LNCaP clone FGC (cell line): Measurements from ENCODE around the gene NRF1.
"Not testable (repeated sequence)": the region's sequence is repeated elsewhere in the genome, so short reads cannot be mapped to it uniquely, and the experiment has no call there.

ENCODE experiments used
- DNase-seq: peaks from one replicate; pipeline ENCODE4 v3.0.0-alpha.2; 2011; ENCODE audit warnings: low read depth
- H3K4me3 ChIP-seq: 2 replicates; pipeline ENCODE4 v1.5.1; 2011; ENCODE audit warnings: mild to moderate bottlenecking, low read depth, low read length, control low read depth
- TF ChIP-seq, protein P1 (sequence below): IDR thresholded peaks from 2 replicates; pipeline ENCODE4 v1.5.1; 2012; ENCODE audit warnings: mild to moderate bottlenecking; ENCODE audit not compliant: control insufficient read depth, insufficient read depth; ENCODE audit errors: extremely low read depth

Gene NRF1

DNA sequence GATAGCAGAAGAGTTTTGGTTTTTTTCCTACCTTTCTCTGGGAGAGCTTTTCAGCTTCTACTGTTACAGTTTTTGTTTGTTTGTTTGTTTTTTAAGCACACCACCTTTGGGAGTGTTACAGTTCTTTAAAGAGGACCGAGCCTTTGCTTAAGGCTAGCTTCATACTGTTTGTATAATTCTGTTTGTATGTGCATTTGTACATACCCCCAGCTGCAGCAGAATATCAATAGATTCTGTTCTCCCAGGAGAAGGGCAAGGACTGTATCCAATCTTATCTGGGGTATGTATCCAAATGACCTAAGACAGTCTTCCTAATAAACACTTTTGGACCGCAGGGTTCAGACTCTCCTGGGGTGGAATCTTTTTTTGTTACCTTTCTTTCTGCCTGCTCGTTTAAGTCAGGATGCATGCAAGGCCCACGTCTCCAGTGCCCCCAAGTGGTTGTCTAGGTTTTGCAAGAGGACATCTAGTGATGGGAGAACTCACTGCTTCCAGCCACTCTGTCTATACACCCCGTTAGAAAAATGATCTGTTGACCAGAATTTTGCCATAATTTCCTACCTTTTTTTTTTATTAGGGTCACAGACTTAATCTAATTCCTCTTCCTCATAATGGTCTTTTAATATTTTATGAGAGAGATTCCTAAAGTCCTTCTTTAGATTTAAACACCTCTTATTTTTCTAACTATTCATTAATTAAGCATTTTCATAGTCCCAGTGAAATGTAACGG, 23.9 kb downstream of the NRF1 start:
- no peak overlapping the region for H3K4me3 ChIP-seq
- DNase-seq, result no peak
- TF ChIP-seq, protein P1, sequence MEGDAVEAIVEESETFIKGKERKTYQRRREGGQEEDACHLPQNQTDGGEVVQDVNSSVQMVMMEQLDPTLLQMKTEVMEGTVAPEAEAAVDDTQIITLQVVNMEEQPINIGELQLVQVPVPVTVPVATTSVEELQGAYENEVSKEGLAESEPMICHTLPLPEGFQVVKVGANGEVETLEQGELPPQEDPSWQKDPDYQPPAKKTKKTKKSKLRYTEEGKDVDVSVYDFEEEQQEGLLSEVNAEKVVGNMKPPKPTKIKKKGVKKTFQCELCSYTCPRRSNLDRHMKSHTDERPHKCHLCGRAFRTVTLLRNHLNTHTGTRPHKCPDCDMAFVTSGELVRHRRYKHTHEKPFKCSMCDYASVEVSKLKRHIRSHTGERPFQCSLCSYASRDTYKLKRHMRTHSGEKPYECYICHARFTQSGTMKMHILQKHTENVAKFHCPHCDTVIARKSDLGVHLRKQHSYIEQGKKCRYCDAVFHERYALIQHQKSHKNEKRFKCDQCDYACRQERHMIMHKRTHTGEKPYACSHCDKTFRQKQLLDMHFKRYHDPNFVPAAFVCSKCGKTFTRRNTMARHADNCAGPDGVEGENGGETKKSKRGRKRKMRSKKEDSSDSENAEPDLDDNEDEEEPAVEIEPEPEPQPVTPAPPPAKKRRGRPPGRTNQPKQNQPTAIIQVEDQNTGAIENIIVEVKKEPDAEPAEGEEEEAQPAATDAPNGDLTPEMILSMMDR, result peak; percentile 83

DNA sequence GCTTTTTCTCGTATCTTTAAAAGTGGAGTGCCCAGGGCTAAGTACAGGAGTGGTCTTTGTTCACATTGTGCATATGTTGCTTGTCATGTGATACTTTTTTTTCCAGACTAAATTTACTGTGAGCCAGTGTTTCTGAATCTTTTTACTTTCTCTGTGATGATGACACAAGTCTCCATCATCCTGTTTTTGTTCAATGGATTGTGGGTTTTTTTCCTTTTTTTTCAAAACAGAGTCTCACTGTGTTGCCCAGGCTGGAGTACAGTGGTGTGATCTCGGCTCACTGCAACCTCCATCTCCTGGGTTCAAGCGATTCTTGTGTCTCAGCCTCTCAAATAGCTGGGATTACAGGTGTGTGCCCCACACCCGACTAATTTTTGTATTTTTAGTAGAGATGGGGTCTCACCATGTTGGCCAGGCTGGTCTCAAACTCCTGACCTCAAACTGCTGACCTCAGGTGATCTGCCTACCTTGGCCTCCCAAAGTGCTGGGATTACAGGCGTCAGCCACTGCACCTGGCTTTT, 24.6 kb downstream of the NRF1 start:
- H3K4me3 ChIP-seq, DNase-seq: not testable (repeated sequence)

DNA sequence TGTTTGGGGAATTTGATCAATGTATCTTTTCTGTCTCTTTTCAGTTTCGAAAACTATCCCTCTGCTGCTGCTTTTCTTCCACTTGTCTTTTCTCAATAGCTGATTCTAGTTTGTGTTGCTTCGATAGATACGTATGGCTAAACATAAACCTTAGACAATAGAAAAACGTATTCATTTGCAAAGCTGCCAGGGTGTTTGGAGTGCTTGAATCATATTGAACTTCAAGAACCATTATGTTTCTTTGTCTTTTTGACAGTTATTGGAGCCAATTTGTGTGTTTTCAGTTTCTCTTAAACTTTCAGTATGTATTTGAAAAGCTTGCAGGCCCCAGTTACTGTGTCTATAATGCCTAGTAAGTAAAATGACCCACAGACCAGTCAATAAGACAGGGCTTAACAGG, 25.1 kb downstream of the NRF1 start:
- TF ChIP-seq, protein P1, result no peak
- no peak overlapping the region for H3K4me3 ChIP-seq
- DNase-seq, result no peak

DNA sequence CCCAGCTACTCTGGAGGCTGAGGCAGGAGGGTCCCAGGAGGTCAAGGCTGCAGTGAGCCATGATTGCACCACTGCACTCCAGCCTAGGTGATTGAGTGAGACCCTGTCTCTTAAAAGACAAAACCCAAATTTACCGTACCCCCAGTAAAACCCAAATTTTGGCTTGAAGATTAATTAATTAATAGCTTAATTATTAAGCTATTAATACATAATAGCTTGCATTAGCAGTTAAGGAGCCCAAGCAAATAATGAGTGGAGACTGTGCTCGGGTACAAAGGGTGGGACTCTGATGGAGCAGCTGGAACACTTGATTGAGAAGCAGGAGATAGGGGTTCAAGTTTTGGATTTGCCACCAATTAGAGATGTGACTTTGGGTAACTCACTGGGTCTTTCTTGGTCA, 28.9 kb downstream of the NRF1 start:
- no peak overlapping the region for H3K4me3 ChIP-seq
- DNase-seq, result no peak
- TF ChIP-seq, protein P1, result no peak

DNA sequence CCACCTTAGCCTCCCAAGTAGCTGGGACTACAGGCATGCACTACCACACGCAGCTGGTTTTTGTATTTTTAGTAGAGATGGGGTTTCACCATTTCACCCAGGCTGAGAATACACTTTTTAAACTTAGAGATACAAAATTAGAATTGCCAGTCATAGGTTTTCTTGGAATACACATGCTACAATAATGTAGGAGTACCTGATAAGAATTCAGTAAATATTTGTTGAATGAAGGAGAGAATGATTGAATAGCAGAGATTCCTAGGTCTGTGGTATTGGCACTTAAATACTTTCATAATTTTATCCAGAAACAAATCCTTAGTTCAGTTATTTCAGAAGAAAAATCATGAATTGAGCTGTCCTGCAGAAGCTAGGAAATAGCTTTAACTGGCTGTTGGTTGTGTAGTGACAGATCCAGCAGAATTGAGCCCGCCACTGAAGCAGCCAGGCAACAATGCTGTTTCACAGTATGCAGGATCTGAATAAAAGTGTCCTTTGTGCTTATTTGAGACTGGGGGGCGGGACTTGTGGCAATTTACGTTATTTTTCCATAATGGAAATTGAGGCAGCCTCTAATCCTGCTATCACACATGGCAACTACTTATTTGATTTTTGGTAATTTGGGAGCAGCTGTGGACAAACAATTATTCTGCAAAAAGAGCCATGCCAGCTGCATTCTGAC, 31.5 kb downstream of the NRF1 start:
- no peak overlapping the region for H3K4me3 ChIP-seq
- TF ChIP-seq, protein P1, result no peak
- no peak for DNase-seq

DNA sequence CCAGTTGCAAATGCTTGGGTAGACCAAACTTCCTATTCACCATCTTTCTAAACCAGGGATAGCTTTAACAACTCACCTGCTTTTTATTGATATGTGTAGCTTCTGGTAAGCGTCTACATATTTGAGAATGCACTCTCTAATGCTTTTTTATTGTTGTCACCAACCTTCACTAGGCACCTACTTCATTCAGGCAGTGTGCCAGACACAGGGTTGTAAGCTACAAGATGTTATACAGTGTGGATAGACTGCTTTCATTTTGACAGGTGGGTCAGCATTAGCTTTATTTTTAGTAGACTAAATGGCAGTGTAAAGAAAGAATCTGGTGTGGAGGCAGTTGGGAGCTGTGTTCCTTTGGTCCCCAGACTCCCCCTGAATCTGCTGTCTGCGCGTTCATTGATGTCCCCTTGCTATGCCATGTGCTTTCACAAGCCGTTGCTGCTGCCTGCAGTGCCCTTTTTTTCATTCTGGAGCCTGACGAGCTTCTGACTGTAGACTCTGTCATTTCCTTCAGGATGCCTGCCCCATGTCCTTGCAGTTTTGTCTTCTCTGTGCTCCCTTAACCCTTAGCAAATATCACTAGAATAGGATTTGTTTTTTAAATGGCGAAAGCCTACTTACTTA, 32.1 kb downstream of the NRF1 start:
- DNase-seq, result no peak
- H3K4me3 ChIP-seq, result no peak overlapping the region
- TF ChIP-seq, protein P1, result no peak

DNA sequence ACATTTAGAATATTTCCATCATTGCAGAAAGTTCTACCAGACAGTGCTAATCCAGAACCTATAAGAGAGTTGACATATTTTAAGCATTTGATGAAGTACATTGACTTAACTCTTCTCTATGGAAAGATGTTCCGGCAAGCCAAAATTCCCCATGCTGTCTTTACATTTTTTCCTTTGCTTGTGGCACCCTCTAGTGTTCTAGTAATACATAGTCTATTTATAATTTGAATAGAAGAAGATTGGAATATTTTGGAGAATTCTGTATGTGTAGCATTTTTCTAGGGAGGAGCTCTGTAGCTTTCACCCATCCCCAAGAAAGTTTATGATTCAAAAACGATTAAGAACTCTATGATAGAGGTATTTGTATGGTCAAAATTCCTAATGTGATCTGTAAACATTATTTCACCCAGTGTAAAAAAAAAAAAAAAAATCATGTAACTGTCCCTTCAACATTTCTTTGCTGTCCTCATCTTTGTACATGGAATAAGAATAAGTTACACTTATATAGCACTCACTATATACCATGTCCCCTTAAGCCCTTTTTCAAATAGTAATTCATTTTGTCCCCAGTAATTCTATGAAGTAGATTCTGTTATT, 33.2 kb downstream of the NRF1 start:
- no peak overlapping the region for H3K4me3 ChIP-seq
- TF ChIP-seq, protein P1, result peak; percentile 57
- DNase-seq, result peak; percentile 32
